GM20000 (cell line): ENCODE results near the gene IGFBP1.

Source experiments
- DNase-seq: peaks from one replicate; pipeline ENCODE4 v3.0.0; 2012; ENCODE audit warnings: low spot score
- CTCF ChIP-seq: IDR thresholded peaks from 2 replicates; pipeline ENCODE4 v1.5.1; 2012; ENCODE audit warnings: mild to moderate bottlenecking, control low read depth; ENCODE audit errors: extremely low read depth, missing control alignments

IGFBP1 gene

DNA sequence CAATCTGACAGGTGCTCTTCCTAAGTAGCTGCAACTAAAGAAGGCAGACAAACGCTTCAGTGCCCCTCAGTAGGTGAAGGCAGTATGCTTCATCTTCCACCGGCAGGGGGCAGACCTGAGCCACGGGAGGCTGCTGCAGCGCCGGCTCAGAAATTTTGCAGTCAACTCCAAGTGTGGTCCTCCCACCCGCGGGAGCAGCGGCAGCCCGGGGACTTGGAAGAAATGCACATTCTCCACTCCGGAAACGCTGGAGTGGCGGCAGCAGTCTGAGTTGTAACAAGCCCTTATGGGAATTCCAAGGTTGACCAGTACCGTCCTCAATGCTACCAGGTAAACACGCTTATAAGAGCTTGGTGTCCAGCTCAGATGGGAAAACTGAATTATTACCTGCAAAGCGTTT is 29.4 kb downstream of the IGFBP1 start:
- peak; percentile 78 for TF ChIP-seq CTCF
- peak; percentile 86 for DNase-seq

GRCh38 chr7:45918556-45918955 is 30.3 kb downstream of the IGFBP1 start:
- no peak for DNase-seq
- TF ChIP-seq CTCF, result no peak

DNA sequence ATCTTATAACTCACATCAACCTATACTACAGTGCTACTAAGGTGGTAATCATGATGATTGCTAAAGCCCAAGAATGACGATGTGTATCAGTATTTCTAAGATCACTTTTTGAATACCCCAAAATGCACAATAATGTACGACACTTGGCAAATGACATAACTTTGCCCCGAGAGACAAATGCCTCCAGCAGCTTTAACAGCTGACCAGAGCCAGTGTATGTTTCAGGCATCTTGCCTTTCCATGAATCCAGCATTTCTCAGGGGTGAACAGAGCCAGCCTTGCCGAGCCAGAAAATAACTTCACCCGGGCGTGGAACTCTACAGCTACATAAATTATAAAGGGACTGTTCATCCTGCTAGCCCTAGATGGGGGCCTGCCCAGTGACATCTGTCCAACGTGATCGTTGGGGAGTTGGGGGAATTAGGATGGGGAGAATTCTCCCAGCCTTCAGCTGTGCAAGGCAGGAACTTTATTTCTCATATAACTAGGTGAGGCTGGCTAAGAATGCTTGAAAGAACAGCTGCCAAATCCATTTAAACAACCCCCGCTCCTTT is 31.0 kb downstream of the IGFBP1 start:
- no peak for TF ChIP-seq CTCF
- no peak for DNase-seq

DNA sequence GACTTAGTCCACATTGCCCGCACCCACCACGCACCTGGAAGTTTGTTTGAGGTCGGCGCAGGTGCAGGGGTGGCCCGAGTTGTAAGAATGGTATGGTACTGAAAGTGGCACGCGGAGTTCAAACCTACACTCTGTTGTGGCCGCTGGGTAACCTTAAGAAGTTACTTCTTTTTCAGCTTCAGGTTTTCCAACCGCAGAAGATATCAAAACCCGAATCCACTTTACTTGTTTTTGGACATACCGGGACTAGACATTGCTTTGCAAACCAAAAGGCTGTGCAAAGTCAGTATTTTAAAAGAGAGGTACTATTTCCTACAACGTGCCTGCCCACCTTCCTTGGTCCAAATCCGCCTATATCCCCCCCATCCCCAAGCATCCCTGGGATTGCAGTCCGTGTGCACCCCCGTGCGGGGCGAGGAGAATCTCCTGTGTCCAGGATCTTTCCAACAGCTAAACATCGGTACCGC is 31.7 kb downstream of the IGFBP1 start:
- DNase-seq, result no peak
- no peak for TF ChIP-seq CTCF

- TF ChIP-seq CTCF, result no peak
- no peak for DNase-seq
Measured at GRCh38 chr7:45920502-45921380, 32.5 kb downstream of the IGFBP1 start, which contains the start of gene IGFBP3. TSS of gene IGFBP3 (minus strand) at chr7:45921272. CDS start at chr7:45921140, 132 bp downstream.

DNA sequence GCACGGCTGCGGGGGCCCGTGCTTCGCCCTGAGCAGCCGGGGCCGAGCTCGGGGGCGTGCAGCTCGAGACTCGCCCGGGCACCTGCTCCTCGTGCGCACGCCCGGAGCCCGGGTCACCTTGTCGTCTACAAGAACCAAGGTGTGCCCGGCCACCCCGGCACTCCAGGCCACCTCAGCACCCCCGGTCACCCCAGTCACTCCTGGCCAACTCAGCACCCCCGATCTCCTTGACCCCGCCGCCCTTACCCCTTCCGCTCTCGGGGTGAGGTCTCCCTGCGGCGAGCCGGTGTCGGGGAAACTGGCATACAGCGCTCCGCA is 33.1 kb downstream of the IGFBP1 start:
- no peak for DNase-seq
- TF ChIP-seq CTCF, result no peak

GRCh38 chr7:45921699-45922519 is 33.6 kb downstream of the IGFBP1 start:
- peak; percentile 32 for TF ChIP-seq CTCF

More at GRCh38 chr7:45921699-45922519, 33.6 kb downstream of the IGFBP1 start:
- DNase-seq, result no peak
